ENCODE data around the gene DPP9.

Gene DPP9

GRCh38 chr19:4742723-4743646, 19.3 kb upstream of the DPP9 start:
- no peak for TF ChIP-seq CTCF (IDR thresholded peaks at IDR 0.05; ENCODE audit: control extremely low read depth, extremely low read depth, low read depth, missing control alignments)
- DNase-seq (ENCODE audit: extremely low spot score), result no peak
- ChIA-PET POLR2A (no interaction called here), CTCF (interaction anchor here (1.0 kb wide), 1 partner anchor 11 kb away, joined by 3 read pairs; no protein-coding TSS in a partner anchor)

DNA sequence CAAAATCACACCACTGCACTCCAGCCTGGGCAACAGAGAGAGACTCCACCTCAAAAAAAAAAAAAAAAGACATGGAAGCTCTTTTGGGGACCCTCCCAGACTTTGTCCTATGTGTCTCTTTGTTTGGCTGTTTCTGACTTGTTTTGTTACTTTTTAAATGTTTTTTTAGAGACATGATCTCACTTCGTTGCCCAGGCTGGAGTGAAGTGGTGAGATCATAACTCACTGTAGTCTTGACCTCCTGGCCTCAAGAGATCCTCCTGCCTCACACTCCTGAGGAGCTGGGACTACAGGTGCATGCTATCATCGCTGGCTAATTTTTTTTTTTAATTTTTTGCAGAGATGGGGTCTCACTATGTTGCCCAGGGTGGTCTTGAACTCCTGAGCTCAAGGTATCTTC, 16.4 kb upstream of the DPP9 start:
- POLR2A ChIA-PET, result no interaction called here
- CTCF ChIA-PET, result interaction anchor here (3.4 kb wide), 1 partner anchor 50 kb away, joined by 24 read pairs; the partner anchor contains the start of gene FEM1A

DNA sequence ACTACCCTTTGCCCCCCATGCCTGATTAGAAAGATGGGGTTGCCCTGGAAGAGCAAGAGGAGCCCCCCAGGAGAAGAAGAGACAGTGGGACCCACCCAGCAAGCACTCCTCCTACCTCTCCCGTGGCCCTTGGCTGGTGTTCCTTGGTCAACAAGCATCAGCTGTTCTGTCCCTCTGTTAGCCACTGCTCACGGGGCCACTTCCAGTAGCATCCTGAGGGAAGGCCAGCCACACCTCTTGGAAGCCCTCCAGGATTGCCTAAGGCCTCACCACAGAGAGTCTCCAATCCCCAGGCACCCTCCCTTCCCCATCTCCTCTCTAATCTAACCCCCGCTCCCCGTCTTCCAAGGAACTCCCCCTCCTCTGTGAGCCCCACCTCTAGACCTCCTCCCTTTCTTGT, 15.1 kb upstream of the DPP9 start:
- DNase-seq (ENCODE audit: extremely low spot score), result no peak
- ChIA-PET CTCF (interaction anchor here (1.0 to 3.4 kb wide), 3 partner anchors 52 to 74 kb away, joined by 3 to 24 read pairs (median 9); partner anchors contain the start of gene FEM1A), POLR2A (interaction anchor here (0.6 kb wide), 1 partner anchor 52 kb away, joined by 3 read pairs; no protein-coding TSS in a partner anchor)
- no peak for TF ChIP-seq CTCF (IDR thresholded peaks at IDR 0.05; ENCODE audit: control extremely low read depth, extremely low read depth, low read depth, missing control alignments)

More for the DNA sequence above, 16.4 kb upstream of the DPP9 start:
- DNase-seq (ENCODE audit: extremely low spot score), result no peak
- no peak for TF ChIP-seq CTCF (IDR thresholded peaks at IDR 0.05; ENCODE audit: control extremely low read depth, extremely low read depth, low read depth, missing control alignments)

DNA sequence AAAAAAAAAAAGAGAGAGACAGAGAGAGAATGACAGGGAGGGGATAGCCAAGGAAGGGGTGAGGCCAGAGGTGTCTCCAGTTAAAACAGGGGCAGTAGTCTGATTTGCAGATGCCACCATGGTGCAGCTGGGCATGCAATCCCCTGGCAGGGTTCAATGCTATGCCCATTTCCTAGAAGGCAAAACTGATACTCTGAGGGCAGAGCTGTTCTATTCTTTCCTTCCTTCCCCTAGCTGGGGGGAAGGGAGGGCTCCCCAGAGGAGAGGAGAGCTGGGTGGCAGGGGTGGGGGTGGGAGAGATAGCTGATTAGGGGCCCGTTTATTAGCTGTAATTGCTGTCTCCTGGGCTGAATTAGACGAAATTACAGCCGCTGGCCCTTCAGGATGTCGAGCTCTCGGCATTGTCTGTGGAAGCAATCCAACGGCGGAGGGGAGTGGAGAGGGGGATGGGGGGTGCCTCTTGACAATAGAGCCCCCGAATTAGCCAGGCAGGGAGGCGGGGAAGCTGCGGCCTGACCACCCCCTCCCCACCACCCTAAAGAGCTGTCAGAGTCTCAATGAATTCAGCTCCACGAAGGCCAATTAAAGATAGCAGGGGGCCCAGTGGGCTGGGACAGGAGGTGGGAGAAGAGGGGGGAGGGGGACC, 14.4 kb upstream of the DPP9 start:
- TF ChIP-seq CTCF (IDR thresholded peaks at IDR 0.05; ENCODE audit: control extremely low read depth, extremely low read depth, low read depth, missing control alignments), result no peak
- POLR2A ChIA-PET, result interaction anchor here (0.6 kb wide), 2 partner anchors 53 to 59 kb away, joined by 3 to 6 read pairs; no protein-coding TSS in a partner anchor
- CTCF ChIA-PET, result interaction anchor here (0.8 to 3.4 kb wide), 6 partner anchors 11 to 75 kb away, joined by 3 to 24 read pairs (median 3); partner anchors contain the start of gene FEM1A
- no peak for DNase-seq (ENCODE audit: extremely low spot score)

DNA sequence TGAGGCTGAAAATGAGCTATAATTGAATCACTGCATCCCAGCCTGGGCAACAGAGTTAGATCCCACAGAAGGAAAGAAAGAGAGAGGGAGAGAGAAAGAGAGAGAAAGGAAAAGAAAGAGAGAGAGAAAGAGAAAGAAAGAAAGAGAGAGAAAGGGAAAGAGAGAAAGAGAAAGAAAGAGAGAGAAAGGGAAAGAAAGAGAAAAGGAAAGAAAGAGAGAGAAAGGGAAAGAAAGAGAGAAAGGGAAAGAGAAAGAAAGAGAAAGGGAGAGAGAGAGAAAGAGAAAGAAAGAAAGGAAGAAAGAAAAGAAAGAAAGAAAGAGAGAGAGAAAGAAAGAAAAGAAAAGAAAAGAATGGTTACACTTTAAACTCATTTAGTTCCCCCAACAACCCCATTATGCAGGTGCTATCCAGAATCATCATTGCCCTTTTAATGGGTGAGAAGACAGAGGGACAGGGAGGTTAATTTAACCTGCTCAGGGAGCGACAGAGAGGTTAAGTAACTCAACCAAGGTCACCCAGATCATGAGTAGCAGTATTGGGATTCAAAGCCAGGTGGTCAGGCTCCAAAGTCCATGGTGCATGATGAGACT, 10.2 kb upstream of the DPP9 start:
- no peak for DNase-seq (ENCODE audit: extremely low spot score)
- ChIA-PET CTCF (interaction anchor here (0.7 to 4.1 kb wide), 9 partner anchors 10 to 262 kb away, joined by 3 to 45 read pairs (median 5); partner anchors contain the start of genes DPP9, FEM1A and HDGFL2), POLR2A (no interaction called here)
- TF ChIP-seq CTCF (IDR thresholded peaks at IDR 0.05; ENCODE audit: control extremely low read depth, extremely low read depth, low read depth, missing control alignments), result no peak

DNA sequence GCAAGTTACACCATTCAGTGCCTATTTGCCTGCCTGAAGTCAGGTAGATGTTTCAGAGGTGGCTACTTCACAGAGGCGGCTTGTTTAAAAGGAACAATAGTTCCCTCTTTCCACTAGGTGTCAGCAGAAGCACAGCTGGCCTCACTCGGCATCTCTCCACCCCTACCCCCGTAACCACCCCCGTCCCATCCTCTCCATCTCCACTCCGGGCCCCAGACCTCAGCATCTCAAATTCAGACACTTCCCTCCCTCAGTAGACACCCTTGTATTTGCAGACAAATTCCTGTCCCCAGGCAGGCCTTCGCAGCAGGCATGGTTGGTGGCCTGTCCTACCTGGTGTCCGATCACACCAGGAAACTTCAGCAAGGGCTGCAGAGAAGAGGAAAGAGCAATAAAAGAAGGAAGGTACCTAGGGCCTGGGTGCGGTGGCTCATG, 9.1 kb upstream of the DPP9 start:
- TF ChIP-seq CTCF (IDR thresholded peaks at IDR 0.05; ENCODE audit: control extremely low read depth, extremely low read depth, low read depth, missing control alignments), result peak; percentile 59
- POLR2A ChIA-PET, result no interaction called here
- CTCF ChIA-PET, result interaction anchor here (1.2 to 4.1 kb wide), 14 partner anchors 11 to 261 kb away, joined by 3 to 45 read pairs (median 5); partner anchors contain the start of genes FEM1A and HDGFL2
- peak; percentile 83 for DNase-seq (ENCODE audit: extremely low spot score)

Measured in GM10248 (cell line).